Measurements from ENCODE around the gene GPX4.
"Not testable (repeated sequence)": the region's sequence is repeated elsewhere in the genome, so short reads cannot be mapped to it uniquely, and the experiment has no call there.

Gene GPX4

DNA sequence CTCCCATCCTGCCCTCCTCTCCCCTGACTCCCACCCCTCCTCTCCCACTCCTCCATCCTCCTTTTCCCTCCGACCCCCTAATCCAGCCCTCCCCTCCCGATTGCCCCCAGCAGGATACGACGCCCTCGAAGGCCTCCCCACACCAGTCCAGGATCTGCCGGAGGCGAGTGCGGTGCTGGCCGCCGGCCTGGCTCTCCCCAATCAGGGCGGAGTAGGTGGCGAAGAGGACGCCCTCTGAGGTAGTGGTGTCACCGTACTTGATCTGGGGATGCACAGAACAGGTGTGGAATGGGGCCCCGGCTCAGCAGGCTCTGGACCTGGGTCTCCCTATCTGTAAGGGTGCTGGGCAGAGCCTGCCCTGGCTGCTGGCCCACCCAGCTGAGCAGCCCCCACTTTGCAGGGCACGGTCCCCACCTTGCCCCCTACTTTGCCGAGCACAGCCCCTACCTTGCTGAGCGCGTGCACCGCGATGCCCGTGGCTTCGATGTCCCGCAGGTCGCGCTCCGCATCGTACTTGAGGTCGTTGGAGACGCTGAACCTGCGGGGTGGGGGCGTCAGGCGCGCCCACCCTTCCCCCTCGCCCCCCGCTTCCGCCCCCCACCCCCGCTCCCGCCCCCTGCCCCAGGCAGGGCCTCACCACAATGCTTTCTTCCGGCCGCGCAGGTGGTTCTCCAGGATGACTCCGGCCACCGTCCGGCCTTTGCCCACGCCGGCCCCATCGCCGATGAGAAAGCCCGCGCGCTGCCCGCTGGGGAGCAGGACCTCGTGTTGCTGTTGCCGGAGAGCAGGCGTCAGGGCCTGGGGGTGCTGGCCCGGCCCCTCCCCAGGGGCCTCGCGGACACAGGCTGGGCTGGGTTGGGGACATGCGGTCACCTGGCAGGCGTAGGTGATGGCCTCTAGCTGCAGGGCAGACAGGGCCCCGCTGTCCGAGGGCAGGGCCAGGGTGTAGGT is 18.5 kb downstream of the GPX4 start:
- peaks cover 3% of the 10 kb centered on the region for H3K4me1 Mint-ChIP-seq
- no peaks in the 10 kb centered on the region for H3K9me3 Mint-ChIP-seq
- H3K27ac Mint-ChIP-seq = peak overlapping the region; percentile 54

DNA sequence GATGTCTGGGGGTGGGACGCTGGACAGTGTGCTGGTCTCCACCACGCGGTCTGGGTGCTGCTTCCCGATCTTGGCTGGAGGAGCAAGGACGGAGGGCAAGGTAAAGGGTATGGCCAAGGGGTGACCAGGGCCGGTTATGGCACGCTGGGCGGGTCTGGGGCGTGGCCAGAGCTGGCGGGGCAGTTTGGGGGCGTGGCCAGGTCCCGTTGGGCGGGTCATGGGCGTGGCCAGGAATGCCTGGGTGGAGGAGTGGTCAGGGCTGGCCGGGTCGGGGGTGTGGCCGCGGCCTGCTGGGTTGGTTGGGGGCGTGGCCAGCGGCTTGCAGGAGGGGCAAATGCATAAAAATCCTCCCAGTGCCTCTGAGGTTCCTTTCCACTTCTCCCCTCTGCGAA is 19.2 kb downstream of the GPX4 start:
- H3K4me3 Mint-ChIP-seq = no peak overlapping the region
- peaks cover 3% of the 10 kb centered on the region for H3K4me1 Mint-ChIP-seq
- no peaks in the 10 kb centered on the region for H3K9me3 Mint-ChIP-seq
- H3K36me3 Mint-ChIP-seq (ENCODE audit: low read depth) = peaks cover 21% of the 10 kb centered on the region
- DNase-seq = peak; percentile 75
- no peaks in the 10 kb centered on the region for H3K27me3 Mint-ChIP-seq
- peak; percentile 26 for ATAC-seq
- H3K27ac Mint-ChIP-seq = peak overlapping the region; percentile 54

More for the DNA sequence above, 18.5 kb downstream of the GPX4 start:
- H3K36me3 Mint-ChIP-seq (ENCODE audit: low read depth) = peaks cover 19% of the 10 kb centered on the region
- no peak overlapping the region for H3K4me3 Mint-ChIP-seq
- ATAC-seq = no peak
- no peaks in the 10 kb centered on the region for H3K27me3 Mint-ChIP-seq
- DNase-seq = no peak

DNA sequence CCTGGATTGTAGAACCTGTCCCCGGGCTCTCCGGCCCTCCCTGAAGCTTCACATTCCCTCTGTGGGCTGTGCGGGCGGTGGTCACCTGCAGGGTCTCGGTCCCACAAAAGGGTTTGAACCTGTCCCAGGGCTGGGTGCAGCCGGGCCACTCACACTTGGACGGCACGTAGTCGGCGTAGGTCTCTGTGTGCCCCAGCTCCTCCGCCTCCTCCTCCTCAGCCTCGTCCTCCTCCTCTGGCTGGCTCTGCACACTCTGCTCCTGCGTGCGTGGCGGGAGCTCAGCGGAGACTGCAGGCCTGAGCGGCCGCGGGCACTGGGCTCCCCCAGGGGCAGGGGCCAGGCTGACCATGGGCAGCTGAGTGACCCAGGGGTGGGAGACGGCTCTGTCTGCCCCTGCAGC is 19.6 kb downstream of the GPX4 start:
- Mint-ChIP-seq H3K9me3 (no peaks in the 10 kb centered on the region), H3K27ac (no peak overlapping the region), H3K4me3 (no peak overlapping the region), H3K27me3 (no peaks in the 10 kb centered on the region), H3K36me3 (ENCODE audit: low read depth) (peaks cover 22% of the 10 kb centered on the region), H3K4me1 (peaks cover 3% of the 10 kb centered on the region)
- DNase-seq (no peak), ATAC-seq (no peak)

DNA sequence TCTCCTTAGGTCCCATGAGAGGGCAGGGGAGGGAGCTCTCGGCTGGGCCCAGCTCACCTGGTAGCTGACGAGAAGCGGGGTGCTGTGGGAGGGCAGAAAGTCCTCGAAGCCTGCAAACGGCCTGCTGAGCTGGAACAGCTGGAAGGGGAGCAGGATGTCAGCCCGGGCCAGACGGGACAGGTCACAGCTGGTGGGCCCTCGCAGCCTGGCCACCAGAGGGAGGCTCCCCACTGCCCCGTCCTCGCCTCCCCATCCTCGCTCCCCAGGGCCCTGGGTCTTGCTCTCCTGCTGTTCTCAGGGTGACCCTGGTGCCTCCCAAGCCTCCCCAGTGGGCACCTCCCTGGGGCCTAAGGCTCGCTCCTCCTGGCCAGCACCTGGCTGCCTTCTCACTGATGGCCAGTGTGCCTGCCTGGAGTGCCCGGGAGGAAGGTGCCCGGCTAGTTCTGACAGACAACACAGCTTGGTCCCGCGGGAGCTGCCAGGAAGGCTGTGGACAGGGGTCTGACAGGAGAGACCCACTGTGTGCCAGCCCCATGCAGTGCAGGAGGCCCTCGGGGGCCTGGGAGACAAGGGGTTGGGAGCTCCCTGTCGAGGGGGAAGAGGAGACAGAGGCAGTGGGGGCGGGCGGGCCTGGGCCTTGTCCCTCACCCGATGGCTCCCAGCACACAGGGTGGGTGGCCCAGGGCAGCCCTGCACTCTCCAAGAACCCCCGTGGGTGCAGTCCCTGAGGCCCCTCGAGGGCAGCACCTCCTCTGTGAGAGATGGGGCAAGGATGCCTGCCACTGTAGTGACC is 20.3 kb downstream of the GPX4 start:
- H3K27ac Mint-ChIP-seq = no peak overlapping the region
- DNase-seq = no peak
- no peak overlapping the region for H3K4me3 Mint-ChIP-seq
- H3K27me3 Mint-ChIP-seq = no peaks in the 10 kb centered on the region
- peaks cover 3% of the 10 kb centered on the region for H3K4me1 Mint-ChIP-seq
- no peaks in the 10 kb centered on the region for H3K9me3 Mint-ChIP-seq
- ATAC-seq = no peak
- peaks cover 20% of the 10 kb centered on the region for H3K36me3 Mint-ChIP-seq (ENCODE audit: low read depth)

DNA sequence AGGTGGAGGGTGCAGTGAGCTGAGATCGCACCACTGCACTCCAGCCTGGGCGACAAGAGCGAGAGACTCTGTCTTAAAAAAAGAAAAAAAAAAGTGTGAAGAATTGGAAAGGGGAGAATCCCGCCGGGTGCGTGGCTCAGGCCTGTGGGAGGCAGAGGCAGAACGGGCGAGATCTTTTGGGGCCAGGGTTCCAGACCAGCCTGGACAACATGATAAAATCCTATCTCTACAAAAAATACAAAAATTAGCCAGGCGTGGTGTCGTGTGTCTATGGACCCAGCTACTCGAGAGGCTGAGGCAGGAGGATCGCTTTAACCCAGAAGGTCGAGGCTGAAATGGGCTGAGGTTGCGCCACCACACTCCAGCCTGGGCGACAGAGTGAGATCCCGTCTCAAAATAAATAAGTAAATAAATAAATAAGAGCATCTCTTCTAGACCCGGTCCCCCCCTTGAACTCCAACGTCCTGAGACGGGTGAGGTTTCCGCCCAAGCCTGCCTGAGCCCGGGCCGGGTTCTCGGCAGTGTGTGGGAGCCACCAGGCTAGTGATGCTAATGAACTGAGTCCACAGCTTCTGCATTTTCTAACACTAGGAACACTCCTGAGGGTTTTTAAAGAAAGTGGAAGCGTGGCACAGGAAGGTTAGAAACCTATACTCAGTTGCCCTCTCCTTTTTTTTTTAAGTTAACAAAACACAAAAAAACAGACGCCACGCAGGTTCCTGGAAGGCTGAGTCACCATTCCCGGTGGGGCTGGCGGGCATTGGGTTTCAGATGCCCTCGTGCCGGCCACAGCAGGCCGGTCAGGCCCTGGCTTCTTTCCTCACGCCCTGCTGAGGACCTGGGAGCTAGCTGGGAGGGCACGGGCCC is 22.0 kb downstream of the GPX4 start:
- ATAC-seq (no peak), DNase-seq (no peak)
- H3K27ac Mint-ChIP-seq = no peak overlapping the region
- no peaks in the 10 kb centered on the region for H3K9me3 Mint-ChIP-seq
- peaks cover 13% of the 10 kb centered on the region for H3K4me1 Mint-ChIP-seq
- H3K27me3 Mint-ChIP-seq = no peaks in the 10 kb centered on the region
- H3K36me3 Mint-ChIP-seq (ENCODE audit: low read depth) = peaks cover 17% of the 10 kb centered on the region
- no peak overlapping the region for H3K4me3 Mint-ChIP-seq

DNA sequence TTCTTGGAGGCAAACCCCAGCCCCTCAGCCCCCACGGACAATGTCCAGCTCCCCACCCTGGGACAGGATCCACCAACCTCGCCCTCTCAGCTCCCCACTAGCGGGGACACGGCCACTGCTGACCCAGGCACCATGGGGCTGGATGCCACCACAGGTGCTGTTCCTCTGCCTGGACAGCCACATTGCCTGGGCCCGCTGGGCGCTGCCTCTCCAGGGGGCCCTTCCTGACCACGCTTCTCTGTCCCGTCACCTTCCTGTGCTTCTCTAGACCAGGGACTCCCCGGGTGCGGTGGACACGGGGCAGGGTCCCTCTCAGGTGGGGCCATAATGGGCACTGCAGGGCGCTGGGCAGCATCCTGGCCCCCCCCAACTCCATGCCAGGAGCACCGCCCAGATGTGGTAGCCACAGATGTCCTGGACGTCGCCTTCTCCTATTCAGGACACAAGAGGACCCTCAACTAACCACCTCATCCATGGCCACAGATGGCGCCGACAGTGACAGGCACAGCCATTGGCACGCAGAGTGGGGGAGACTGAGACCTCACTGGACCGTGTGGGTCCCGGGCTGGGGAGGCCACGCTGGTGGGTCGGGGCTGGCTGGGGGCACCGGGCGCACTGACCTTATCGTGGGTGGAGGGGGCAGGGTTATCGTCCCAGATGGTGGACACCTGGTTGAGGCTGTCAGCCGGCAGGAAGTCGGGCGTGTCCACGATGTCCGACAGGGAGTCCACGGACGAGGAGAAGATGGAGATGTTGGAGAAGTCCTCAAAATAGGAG is 23.4 kb downstream of the GPX4 start:
- peaks cover 14% of the 10 kb centered on the region for H3K4me1 Mint-ChIP-seq
- H3K27ac Mint-ChIP-seq = no peak overlapping the region
- no peaks in the 10 kb centered on the region for H3K27me3 Mint-ChIP-seq
- DNase-seq (no peak), ATAC-seq (no peak)
- no peak overlapping the region for H3K4me3 Mint-ChIP-seq
- no peaks in the 10 kb centered on the region for H3K9me3 Mint-ChIP-seq
- peaks cover 10% of the 10 kb centered on the region for H3K36me3 Mint-ChIP-seq (ENCODE audit: low read depth)

DNA sequence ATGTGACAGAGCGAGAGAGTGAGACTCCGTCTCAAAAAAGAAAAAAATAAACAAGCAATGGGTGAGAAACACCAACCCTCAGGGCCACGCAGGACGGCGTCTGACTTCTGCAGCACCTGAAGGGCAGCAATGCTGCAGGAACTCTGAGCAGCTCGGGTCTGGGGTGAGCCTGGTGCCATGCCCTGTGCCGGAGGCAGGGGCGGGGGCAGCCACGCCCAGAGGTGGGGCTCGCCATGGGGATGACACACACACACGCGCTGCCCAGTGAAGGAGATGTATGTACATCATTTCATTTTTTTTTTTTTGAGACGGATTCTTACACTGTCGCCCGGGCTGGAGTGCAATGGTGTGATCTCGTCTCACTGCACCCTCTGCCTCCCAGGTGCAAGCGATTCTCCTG is 24.3 kb downstream of the GPX4 start:
- Mint-ChIP-seq H3K27me3 (no peaks in the 10 kb centered on the region), H3K27ac (no peak overlapping the region), H3K4me1 (peaks cover 20% of the 10 kb centered on the region), H3K9me3 (no peaks in the 10 kb centered on the region), H3K4me3 (no peak overlapping the region), H3K36me3 (ENCODE audit: low read depth) (peaks cover 7% of the 10 kb centered on the region)
- DNase-seq (no peak), ATAC-seq (no peak)

DNA sequence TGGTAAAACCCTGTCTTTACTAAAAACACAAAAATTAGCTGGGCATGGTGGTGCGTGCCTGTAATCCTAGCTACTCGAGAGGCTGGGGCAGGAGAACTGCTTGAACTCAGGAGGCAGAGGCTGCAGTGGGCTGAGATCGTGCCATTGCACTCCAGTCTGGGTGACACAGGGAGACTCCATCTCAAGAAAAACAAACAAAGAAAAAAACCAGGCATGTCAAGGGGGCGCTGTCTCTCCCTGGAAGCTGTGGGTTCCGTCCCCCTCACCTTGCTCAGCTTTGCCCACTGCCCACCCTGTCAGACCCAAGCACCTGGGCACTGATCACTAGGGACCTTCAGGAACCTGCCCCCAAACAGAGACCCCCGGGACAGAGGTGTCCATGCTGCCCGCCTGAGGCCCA is 25.3 kb downstream of the GPX4 start:
- H3K36me3 Mint-ChIP-seq (ENCODE audit: low read depth); H3K27me3 Mint-ChIP-seq; H3K9me3 Mint-ChIP-seq; H3K4me3 Mint-ChIP-seq; H3K27ac Mint-ChIP-seq; DNase-seq; ATAC-seq: not testable (repeated sequence)
- H3K4me1 Mint-ChIP-seq = peaks cover 28% of the 10 kb centered on the region

DNA sequence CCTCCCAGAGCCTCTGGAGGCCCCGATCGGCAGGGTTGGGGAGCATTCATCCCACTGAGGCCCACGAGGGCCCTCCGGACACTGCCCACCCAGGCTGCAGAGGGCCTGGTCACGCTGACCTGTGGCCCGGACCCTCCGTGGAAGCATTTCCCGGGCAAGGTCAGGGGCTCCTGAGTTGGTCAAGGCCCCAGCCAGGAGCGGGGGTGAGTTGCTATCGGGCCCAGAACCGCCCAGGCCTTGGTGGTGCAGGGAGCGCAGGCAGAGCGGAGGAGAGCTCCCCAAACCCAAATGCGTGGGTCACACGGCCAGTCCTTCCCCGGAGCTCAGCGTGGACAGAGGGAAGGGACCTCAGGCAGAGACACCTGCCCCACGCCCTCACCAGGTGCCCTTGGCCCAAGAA is 25.7 kb downstream of the GPX4 start:
- H3K4me1 Mint-ChIP-seq = peaks cover 31% of the 10 kb centered on the region
- no peaks in the 10 kb centered on the region for H3K9me3 Mint-ChIP-seq
- H3K27ac Mint-ChIP-seq = no peak overlapping the region
- no peaks in the 10 kb centered on the region for H3K27me3 Mint-ChIP-seq
- DNase-seq (no peak), ATAC-seq (no peak)
- peaks cover 9% of the 10 kb centered on the region for H3K36me3 Mint-ChIP-seq (ENCODE audit: low read depth)
- no peak overlapping the region for H3K4me3 Mint-ChIP-seq

DNA sequence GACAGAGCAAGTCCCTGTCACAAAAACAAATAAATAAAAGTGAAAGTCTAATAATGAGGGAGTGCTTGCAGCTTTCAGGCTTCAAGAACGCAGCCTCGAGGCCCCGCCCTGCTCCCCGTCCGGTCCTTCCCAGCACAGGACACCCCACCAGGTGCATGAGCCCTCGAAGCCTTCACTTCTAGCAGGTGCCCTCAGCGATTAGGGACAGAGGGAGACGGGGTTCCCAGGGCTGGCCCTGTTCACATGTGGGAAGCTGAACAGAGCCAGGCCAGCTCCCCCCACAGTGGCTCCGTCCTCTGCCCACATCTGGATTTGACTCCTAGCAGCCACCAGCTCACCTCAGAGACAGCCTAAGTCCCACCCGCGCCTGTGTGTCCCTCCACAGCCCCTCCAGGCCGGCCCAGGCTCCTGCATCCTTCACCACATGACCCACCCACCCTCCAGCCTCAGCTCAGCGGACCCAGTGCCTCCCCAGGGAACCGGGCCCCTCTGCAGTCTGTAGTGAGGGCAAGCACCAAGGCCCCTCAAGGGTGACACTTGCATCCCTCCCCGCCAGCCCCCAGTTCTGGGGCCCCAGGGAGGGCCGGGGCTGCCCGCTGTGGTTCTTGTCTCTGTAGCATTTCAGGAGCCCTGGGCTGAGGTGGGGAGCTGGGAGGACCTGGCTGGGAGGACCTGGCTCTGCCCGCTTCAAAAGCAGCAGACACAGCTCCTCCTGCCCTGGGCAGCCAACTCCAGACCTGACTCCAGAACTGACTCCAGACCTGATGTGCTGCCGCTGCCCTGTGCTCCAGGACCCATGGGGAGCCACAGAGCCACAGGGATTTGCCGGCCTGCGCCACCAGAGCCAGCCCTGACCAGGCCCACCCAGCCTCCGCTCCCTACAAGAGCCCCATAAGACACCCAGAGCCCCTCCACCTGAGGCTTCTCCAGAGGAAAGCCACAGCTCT is 27.2 kb downstream of the GPX4 start:
- Mint-ChIP-seq H3K4me1 (peaks cover 34% of the 10 kb centered on the region), H3K4me3 (peak overlapping the region; percentile 85), H3K27ac (peak overlapping the region; percentile 87), H3K27me3 (no peaks in the 10 kb centered on the region), H3K9me3 (no peaks in the 10 kb centered on the region), H3K36me3 (ENCODE audit: low read depth) (peaks cover 6% of the 10 kb centered on the region)
- ATAC-seq (peak; percentile 4), DNase-seq (peak; percentile 51)

DNA sequence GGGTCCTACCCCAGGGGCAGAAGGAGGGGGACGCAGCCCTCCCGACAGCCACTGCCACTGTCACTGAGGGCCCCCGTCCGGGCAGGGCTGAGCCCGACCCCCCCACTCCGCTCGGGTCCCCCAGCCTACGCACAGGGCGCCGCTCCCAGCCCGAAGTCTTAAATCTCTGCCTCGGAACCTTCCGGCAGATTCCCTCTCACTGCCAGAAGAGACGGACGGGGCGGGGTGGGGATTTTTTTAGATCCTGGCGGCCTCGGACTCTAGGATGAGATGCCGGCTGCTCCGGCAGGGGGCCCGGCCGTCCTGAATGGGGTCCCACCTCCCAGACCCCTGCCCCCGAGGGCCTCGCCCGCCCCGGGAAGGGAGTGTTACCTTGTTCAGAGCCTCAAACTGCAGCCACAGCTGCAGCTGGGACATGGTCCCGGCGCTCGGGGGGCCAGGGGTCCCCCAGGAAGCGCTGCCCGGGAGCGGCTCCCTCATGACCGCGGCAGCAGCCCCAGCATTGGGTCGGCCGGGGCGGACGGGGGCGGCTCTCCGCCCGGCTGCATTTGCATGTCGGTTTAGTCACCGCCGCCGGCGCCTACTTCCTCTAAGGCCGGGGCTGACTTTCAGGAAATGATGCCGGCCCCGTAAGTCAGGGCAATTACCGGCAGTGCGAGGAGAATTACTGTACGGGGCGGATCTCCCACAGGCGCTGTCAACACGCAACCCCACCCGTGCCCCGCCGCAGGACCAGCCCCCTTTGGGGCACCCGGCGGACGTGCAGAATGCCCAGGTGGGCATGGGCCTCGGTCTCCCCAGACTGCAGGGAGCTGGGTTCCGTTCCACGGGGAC is 28.1 kb downstream of the GPX4 start:
- Mint-ChIP-seq H3K4me1 (peaks cover 36% of the 10 kb centered on the region), H3K27me3 (no peaks in the 10 kb centered on the region), H3K27ac (peak overlapping the region; percentile 87), H3K36me3 (ENCODE audit: low read depth) (peaks cover 6% of the 10 kb centered on the region), H3K9me3 (no peaks in the 10 kb centered on the region), H3K4me3 (peak overlapping the region; percentile 85)
- DNase-seq = peak; percentile 88
- ATAC-seq = peak; percentile 70
